Measurements from ENCODE around the gene TRERF1.
A peak's percentile ranks its signal among the peaks of the same experiment; 100 is the strongest.

Gene TRERF1

GRCh38 chr6:42269553-42269952 is 182.2 kb downstream of the TRERF1 start:
- H3K4me3 ChIP-seq (ENCODE audit: low read depth, low read length) = no peak overlapping the region
- H3K9me3 ChIP-seq (ENCODE audit: control insufficient read depth, insufficient read depth, low read depth, low read length) = no peaks in the 10 kb centered on the region
- TF ChIP-seq ZNF785 (tag by site-specific recombination; IDR thresholded peaks at IDR 0.05) (no peak), PRDM10 (tag by site-specific recombination; IDR thresholded peaks at IDR 0.05) (0 out of 2 replicates have a peak, but pooled peaks have one; percentile 27), ZNF302 (tag by site-specific recombination; IDR thresholded peaks at IDR 0.05; ENCODE audit: low read depth) (no peak)
- no peak overlapping the region for H3K27ac ChIP-seq (ENCODE audit: extremely low read depth, low read depth, low read length)
- H3K4me1 ChIP-seq (ENCODE audit: control insufficient read depth, insufficient read depth, low read length) = no peaks in the 10 kb centered on the region
- no peaks in the 10 kb centered on the region for H3K36me3 ChIP-seq (ENCODE audit: control insufficient read depth in 2 of 2, insufficient read depth in 1 of 2, low read length in 2 of 2)
- ChIA-PET CTCF (interaction anchor here (0.6 to 1.0 kb wide), 3 partner anchors 119 to 278 kb away, joined by 3 to 4 read pairs (median 3); no protein-coding TSS in a partner anchor), POLR2A (no interaction called here)

- no peaks in the 10 kb centered on the region for H3K36me3 ChIP-seq (ENCODE audit: control insufficient read depth in 2 of 2, insufficient read depth in 1 of 2, low read length in 2 of 2)
- no peak overlapping the region for H3K27ac ChIP-seq (ENCODE audit: extremely low read depth, low read depth, low read length)
- no peaks in the 10 kb centered on the region for H3K9me3 ChIP-seq (ENCODE audit: control insufficient read depth, insufficient read depth, low read depth, low read length)
- TF ChIP-seq WT1 (tag by site-specific recombination; IDR thresholded peaks at IDR 0.05) (no peak), ZNF23 (tag by site-specific recombination; IDR thresholded peaks at IDR 0.05; ENCODE audit: borderline replicate concordance) (no peak), GLI4 (tag by site-specific recombination; IDR thresholded peaks at IDR 0.05) (no peak), KLF8 (tag by site-specific recombination; IDR thresholded peaks at IDR 0.05) (no peak), ZNF747 (tag by site-specific recombination; IDR thresholded peaks at IDR 0.05) (no peak), ZNF571 (tag by site-specific recombination; IDR thresholded peaks at IDR 0.05) (no peak), ZNF302 (tag by site-specific recombination; IDR thresholded peaks at IDR 0.05; ENCODE audit: low read depth) (no peak), ZNF560 (tag by site-specific recombination; IDR thresholded peaks at IDR 0.05; ENCODE audit: borderline replicate concordance) (no peak), BCL11B (tag by site-specific recombination; IDR thresholded peaks at IDR 0.05; ENCODE audit: low read depth) (no peak), ZNF768 (tag by site-specific recombination; IDR thresholded peaks at IDR 0.05) (no peak), ZNF792 (tag by site-specific recombination; IDR thresholded peaks at IDR 0.05) (no peak)
- POLR2A ChIA-PET = no interaction called here
- CTCF ChIA-PET = interaction anchor here (0.8 to 1.0 kb wide), 3 partner anchors 9 to 279 kb away, joined by 3 to 4 read pairs (median 3); no protein-coding TSS in a partner anchor
- no peak overlapping the region for H3K4me3 ChIP-seq (ENCODE audit: low read depth, low read length)
- no peaks in the 10 kb centered on the region for H3K4me1 ChIP-seq (ENCODE audit: control insufficient read depth, insufficient read depth, low read length)
Observed at GRCh38 chr6:42268835-42269204, 182.9 kb downstream of the TRERF1 start.

- Histone ChIP-seq H3K4me1 (ENCODE audit: control insufficient read depth, insufficient read depth, low read length) (no peaks in the 10 kb centered on the region), H3K27ac (ENCODE audit: extremely low read depth, low read depth, low read length) (no peak overlapping the region), H3K36me3 (ENCODE audit: control insufficient read depth in 2 of 2, insufficient read depth in 1 of 2, low read length in 2 of 2) (no peaks in the 10 kb centered on the region), H3K9me3 (ENCODE audit: control insufficient read depth, insufficient read depth, low read depth, low read length) (no peaks in the 10 kb centered on the region), H3K4me3 (ENCODE audit: low read depth, low read length) (no peak overlapping the region)
- ChIA-PET POLR2A (no interaction called here), CTCF (interaction anchor here (0.8 to 1.0 kb wide), 2 partner anchors 8 to 280 kb away, joined by 3 to 4 read pairs; no protein-coding TSS in a partner anchor)
- TF ChIP-seq ZNF600 (tag by site-specific recombination; IDR thresholded peaks at IDR 0.05) = no peak
- no peak for TF ChIP-seq ATF2 (tag by site-specific recombination; IDR thresholded peaks at IDR 0.05; ENCODE audit: low read depth)
- TF ChIP-seq ZNF670 (tag by site-specific recombination; IDR thresholded peaks at IDR 0.05; ENCODE audit: low read depth) = no peak
- no peak for TF ChIP-seq ZNF157 (tag by site-specific recombination; IDR thresholded peaks at IDR 0.05)
- TF ChIP-seq ZBTB44 (tag by site-specific recombination; IDR thresholded peaks at IDR 0.05) = 0 out of 2 replicates have a peak, but pooled peaks have one; percentile 15
- TF ChIP-seq ZNF623 (tag by site-specific recombination; IDR thresholded peaks at IDR 0.05) = no peak
- TF ChIP-seq ZNF610 (tag by site-specific recombination; IDR thresholded peaks at IDR 0.05; ENCODE audit: borderline replicate concordance) = no peak
Observed at GRCh38 chr6:42268016-42268834, 183.5 kb downstream of the TRERF1 start.
